ENCODE measurements around the gene AKAP6. TPM values are rescaled to one million over a fixed set of nuclear protein-coding genes. Genes with fewer than 3 reads are reported as not detected.

AKAP6 gene
- total RNA-seq, 1 donor from 2014 or later: 4.7 TPM

DNA sequence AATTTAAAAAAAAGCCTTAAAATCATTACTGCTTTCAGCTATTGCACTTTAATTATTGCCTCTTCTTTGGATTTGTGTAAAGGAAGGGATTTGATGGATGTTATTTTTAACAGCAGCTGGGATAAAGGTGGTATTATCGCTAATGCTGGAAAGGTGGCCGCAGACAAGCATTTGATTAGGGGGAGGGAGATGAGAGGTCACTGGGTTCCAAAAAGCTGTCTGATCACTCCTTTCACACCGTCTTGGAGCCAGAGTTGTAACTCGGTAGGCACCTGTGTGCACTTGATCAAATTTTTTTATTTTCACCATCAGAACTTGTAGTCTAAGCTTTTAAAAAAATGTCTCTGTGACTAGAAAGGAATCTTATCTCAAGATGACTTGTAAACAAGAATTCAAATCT is 99.8 kb downstream of the AKAP6 start:
- peaks cover 25% of the 10 kb centered on the region for H3K4me1 Mint-ChIP-seq (ENCODE audit: unreplicated experiment)
- TF ChIP-seq, protein P1, sequence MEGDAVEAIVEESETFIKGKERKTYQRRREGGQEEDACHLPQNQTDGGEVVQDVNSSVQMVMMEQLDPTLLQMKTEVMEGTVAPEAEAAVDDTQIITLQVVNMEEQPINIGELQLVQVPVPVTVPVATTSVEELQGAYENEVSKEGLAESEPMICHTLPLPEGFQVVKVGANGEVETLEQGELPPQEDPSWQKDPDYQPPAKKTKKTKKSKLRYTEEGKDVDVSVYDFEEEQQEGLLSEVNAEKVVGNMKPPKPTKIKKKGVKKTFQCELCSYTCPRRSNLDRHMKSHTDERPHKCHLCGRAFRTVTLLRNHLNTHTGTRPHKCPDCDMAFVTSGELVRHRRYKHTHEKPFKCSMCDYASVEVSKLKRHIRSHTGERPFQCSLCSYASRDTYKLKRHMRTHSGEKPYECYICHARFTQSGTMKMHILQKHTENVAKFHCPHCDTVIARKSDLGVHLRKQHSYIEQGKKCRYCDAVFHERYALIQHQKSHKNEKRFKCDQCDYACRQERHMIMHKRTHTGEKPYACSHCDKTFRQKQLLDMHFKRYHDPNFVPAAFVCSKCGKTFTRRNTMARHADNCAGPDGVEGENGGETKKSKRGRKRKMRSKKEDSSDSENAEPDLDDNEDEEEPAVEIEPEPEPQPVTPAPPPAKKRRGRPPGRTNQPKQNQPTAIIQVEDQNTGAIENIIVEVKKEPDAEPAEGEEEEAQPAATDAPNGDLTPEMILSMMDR (conservative IDR thresholded peaks at IDR 0.05): no peak
- H3K27me3 Mint-ChIP-seq: no peaks in the 10 kb centered on the region
- H3K27ac Mint-ChIP-seq: no peak overlapping the region
- no peaks in the 10 kb centered on the region for H3K36me3 Mint-ChIP-seq
- no peaks in the 10 kb centered on the region for H3K9me3 Mint-ChIP-seq
- DNase-seq (ENCODE audit: extremely low spot score, unreplicated experiment): no peak
- no peak overlapping the region for H3K4me3 Mint-ChIP-seq

DNA sequence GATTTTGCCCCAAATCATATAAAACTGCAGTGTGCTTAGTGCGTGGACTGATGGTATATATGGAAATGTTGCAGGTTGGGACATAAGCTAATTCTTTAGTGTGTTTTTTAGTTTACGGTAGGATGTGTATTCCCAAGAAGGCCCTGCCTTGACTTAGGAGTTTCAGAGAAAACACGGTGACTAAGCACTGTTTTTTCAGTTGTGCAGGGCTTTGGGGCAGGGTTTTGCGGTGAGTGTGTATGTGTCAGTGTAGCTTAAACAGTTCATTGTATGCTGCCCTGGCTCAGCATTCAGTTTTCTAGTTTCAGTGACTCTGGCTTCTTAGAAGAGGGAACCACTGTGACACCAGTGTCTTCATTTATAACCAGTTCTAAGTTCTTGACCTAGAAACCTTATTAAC is 101.2 kb downstream of the AKAP6 start:
- DNase-seq (ENCODE audit: extremely low spot score, unreplicated experiment): no peak
- H3K27me3 Mint-ChIP-seq: no peaks in the 10 kb centered on the region
- TF ChIP-seq, protein P1 (conservative IDR thresholded peaks at IDR 0.05): no peak
- H3K4me1 Mint-ChIP-seq (ENCODE audit: unreplicated experiment): peaks cover 25% of the 10 kb centered on the region
- no peaks in the 10 kb centered on the region for H3K36me3 Mint-ChIP-seq
- H3K27ac Mint-ChIP-seq: no peak overlapping the region
- no peaks in the 10 kb centered on the region for H3K9me3 Mint-ChIP-seq
- H3K4me3 Mint-ChIP-seq: no peak overlapping the region

DNA sequence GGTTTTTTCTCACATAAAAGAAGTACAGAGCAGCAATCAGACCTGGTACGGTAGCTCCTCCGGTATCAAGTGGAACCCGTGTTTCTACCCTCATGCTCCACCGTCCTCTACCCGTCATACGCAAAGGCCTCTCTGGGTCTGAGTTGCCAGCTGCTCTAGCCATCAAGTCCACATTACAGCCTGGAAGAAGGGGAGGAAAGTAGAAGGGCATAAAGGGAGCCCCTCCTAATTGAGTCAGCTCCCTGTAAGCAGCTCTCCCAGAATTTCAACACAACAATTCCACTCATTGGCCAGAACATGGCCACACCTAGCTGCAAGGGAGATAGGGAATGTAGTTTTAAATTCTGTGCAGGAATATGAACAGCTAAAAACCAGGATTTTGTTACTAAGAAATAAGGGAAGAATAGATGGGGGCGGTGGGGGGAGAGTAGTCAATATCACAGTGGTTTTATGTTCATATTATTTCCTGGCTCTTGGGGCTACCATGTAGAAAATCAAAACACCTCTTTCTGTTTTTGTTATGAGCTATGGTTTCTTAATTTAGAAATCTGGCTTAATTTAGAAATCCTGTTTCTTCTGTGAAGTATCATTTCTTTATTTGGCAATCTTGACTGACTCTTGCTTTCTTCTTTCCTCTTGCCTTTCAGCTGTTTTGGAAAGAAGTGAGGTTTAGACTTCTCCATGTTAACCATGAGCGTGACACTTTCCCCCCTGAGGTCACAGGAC is 103.9 kb downstream of the AKAP6 start:
- Mint-ChIP-seq H3K4me3 (no peak overlapping the region), H3K36me3 (no peaks in the 10 kb centered on the region), H3K9me3 (no peaks in the 10 kb centered on the region), H3K27ac (no peak overlapping the region), H3K4me1 (ENCODE audit: unreplicated experiment) (peaks cover 3% of the 10 kb centered on the region), H3K27me3 (no peaks in the 10 kb centered on the region)
- no peak for DNase-seq (ENCODE audit: extremely low spot score, unreplicated experiment)
- TF ChIP-seq, protein P1 (conservative IDR thresholded peaks at IDR 0.05): no peak

DNA sequence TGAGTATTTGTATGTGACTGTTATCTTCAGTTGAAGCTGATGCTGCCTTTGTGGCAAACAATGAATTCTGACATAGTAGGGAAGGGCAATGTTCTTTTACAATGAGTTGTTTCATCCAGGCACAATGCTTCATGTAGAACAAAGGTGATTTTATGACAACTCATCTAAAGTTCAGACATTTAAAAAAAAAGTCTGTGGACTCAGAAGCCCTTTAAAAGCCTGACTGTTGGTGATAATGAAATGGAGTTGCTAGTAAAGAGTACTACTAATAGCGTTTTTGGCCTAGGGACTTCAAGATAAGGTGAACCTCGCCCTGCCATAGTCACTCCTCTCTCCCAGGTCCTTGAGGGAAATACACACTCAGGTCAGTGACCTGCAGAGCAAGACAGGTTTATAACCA is 105.1 kb downstream of the AKAP6 start:
- H3K27ac Mint-ChIP-seq: peak overlapping the region; percentile 42
- TF ChIP-seq, protein P1 (conservative IDR thresholded peaks at IDR 0.05): no peak
- H3K4me3 Mint-ChIP-seq: no peak overlapping the region
- DNase-seq (ENCODE audit: extremely low spot score, unreplicated experiment): no peak
- no peaks in the 10 kb centered on the region for H3K4me1 Mint-ChIP-seq (ENCODE audit: unreplicated experiment)
- H3K9me3 Mint-ChIP-seq: no peaks in the 10 kb centered on the region
- H3K27me3 Mint-ChIP-seq: no peaks in the 10 kb centered on the region
- no peaks in the 10 kb centered on the region for H3K36me3 Mint-ChIP-seq

DNA sequence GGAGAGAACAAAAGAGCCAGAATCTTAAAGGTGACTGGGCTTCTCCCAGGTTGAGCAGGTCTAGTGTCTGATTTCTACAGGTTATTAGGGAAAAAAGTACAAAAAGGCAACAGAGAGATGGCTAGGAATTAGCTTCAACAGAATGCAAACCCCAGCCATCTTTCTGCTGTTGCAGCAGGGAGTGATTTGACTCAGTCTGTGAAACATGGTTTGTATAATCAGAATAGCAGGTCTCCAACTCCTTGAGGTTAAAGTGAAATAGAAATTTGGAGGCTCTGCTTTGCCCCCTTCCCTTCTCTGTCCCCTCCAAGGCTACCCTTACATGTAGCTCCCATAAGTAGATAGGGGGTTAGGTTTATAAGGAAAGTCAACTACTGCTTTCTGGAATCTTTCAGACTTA is 105.8 kb downstream of the AKAP6 start:
- Mint-ChIP-seq H3K9me3 (no peaks in the 10 kb centered on the region), H3K27me3 (no peaks in the 10 kb centered on the region), H3K4me3 (no peak overlapping the region), H3K36me3 (no peaks in the 10 kb centered on the region), H3K4me1 (ENCODE audit: unreplicated experiment) (no peaks in the 10 kb centered on the region), H3K27ac (peak overlapping the region; percentile 42)
- DNase-seq (ENCODE audit: extremely low spot score, unreplicated experiment): no peak
- TF ChIP-seq, protein P1 (conservative IDR thresholded peaks at IDR 0.05): no peak
